M059J (cell line): ENCODE measurements around the gene KLHL29. TPM values are rescaled to one million over a fixed set of nuclear protein-coding genes. Genes with fewer than 3 reads are reported as not detected.

ENCODE experiments used
- DNase-seq: peaks from one replicate; pipeline ENCODE4 v3.0.0-alpha.2; 2012; ENCODE audit warnings: low read depth
- total RNA-seq: library from RNA; depleted of rRNA; stranded (reverse); fragments of >200 nt; shearing (Covaris generic); gene quantifications from 2 replicates; pipeline ENCODE4 v1.2.3, GENCODE V29; 2014

The KLHL29 gene
- total RNA-seq, 1 experiment from 2014 or later, result 0.67 TPM

- no peak for DNase-seq
Observed at GRCh38 chr2:23492921-23493320, 107.9 kb downstream of the KLHL29 start.

- no peak for DNase-seq
Observed at GRCh38 chr2:23493846-23494245, 108.9 kb downstream of the KLHL29 start.

GRCh38 chr2:23494286-23494685, 109.3 kb downstream of the KLHL29 start:
- no peak for DNase-seq

- DNase-seq, result no peak
Observed at GRCh38 chr2:23495661-23496114, 110.7 kb downstream of the KLHL29 start.

DNA sequence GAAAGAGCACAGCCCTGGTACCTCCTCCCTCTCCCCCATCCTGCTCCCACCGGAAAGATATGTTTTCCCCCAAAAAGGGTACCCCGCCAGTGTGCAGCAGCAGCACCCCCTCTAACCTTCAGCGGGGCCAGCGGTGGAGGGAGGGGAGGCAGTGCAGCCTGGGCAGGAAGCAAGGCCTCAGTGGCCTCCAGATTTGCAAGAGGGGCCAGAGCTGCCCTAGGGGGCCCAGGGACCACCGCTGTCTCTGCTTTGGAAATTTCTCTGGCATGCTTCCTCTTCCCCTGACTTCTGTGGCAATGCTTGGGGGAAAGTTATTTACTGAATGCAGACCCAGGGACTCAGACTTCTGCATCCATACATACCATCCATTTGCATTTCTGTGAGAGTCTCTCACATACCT, 111.5 kb downstream of the KLHL29 start:
- DNase-seq, result no peak

DNA sequence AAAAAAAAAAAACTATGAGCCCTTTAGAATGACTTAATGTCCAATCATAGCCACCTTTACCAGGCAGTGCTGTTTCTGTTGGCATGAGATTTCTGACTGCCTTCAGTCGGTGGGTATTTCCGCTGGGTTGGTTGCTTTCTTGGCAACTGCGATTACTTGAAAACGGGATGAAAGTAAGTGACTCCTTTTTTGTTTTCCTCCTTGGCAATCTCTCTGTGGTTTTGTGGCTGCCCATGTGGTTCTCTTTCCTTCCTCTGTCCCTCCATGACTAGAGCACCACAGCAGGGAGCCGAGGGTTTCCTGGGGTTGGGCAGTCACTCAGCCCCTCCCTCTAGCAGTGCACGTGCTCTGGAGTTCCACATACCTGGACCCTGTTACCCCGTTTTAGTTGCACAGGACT, 112.1 kb downstream of the KLHL29 start:
- peak; percentile 85 for DNase-seq

DNA sequence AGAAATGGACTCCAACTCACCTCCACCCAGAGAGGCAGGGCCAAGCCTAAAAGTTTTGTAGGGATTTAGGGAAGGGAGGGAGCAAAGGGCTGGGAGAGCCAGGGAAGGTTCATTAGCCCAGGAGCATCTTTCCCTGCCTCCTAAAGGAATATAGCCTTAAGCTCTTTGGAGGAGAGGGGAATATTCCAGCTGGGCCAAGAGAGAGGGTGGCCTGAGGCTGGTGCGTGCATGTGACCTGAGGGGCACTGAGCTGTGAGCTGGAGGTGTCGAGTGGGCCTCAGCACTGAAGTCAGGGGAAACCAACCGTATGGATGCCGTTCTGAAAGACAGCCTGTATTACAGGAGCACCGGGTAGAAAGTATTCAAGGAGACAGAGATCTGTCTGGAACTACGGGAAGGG, 112.6 kb downstream of the KLHL29 start:
- DNase-seq, result no peak

- no peak for DNase-seq
Observed at GRCh38 chr2:23498943-23499342, 114.0 kb downstream of the KLHL29 start.

DNA sequence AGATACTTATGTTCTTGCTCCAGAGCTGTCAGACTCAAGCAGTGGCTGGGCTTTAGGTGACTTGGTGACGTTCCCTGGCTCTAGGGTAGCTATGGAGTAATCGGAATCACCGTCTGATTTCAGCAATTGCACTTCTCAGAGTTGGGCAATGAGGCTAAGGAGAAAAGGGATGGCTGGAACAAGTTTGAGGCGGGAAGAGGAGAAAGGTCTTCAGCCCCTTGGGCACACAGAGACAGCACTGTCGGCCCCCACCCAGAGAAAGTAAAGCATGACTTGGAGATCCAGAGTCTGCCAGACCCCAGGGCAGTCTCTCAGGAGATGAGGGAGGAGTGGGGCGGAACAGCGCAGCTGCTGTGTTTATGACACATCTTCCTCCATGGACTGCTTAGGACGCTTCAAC, 114.5 kb downstream of the KLHL29 start:
- no peak for DNase-seq

DNA sequence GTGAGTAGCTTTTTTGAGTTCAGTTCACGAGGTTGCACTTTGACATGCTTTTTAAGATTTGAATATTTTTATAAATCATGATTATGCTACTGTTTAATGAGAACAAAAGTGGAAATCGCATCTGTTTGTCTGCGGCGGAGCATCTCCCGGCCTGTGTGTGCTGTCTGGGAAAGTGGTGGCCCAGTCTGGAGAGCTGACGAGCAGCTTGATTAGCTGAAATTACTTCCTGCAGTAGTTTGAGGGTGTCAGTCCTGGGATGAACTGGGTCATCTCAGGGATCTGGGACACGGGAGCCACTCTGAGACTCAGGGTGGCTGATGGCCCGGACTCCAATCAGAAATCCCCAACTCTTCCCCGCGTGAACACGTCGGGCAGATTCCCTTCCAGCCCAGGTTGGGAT, 115.9 kb downstream of the KLHL29 start:
- no peak for DNase-seq

GRCh38 chr2:23502096-23502495, 117.1 kb downstream of the KLHL29 start:
- DNase-seq, result no peak

DNA sequence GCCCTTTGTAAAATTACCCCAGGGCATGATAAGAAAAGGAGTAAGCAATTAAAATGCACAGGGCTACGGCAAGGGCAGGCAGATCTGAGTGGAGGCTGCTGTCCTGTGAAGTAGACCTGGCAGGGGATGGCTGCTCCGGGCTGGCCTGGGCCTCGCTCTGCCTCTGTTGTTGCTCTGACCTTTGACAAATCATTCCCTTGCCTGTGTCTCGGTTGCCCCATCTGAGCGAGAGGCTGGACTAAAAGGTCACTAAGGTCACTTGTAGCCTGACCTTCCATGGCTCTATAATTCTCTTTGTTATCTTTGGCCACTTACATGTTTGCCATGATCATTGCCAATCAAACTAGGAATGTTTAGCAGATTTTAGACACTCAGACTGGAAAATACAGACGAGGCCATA, 118.1 kb downstream of the KLHL29 start:
- no peak for DNase-seq

DNA sequence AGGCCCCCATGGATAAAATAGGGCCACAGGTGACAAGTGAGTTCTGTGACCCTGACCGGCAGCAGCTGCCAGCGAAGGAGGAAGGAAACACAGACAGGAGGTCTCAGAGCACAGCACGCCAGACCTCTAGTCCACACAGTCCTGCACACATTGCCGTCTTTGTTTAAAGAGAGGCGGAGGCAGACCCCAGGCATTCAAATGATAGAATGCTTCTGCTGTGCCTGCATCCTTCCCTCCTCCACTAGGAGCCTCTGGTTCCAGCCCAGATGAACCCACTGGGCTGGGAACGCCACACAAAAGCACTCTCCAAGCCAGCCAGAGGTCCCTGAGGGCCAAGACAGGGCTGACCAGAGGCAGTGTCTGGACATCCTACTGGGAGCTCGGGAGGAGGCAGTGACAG, 118.7 kb downstream of the KLHL29 start:
- no peak for DNase-seq

- DNase-seq, result no peak
Observed at GRCh38 chr2:23504591-23504990, 119.6 kb downstream of the KLHL29 start.

GRCh38 chr2:23505218-23505983, 120.4 kb downstream of the KLHL29 start:
- no peak for DNase-seq

DNA sequence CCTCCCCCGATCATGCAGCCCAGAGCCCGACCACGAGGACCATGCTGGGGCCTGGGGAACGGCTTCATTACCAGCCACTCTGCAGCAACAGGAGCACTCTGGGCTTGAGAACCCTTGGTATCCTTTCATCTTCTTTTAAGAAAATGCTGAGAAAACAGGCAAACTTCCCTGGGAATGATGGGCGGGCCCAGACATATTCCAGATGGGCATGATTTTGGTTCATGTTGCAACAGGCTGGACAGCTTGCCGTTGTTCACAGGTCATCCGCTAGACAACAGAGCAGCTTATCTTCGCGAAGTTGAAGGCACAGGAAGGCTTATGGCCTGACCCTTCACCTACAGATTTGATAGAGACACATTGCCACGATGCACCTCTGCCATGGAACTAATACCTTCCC, 121.0 kb downstream of the KLHL29 start:
- DNase-seq, result no peak

GRCh38 chr2:23506531-23507266, 121.7 kb downstream of the KLHL29 start:
- DNase-seq, result no peak

- DNase-seq, result no peak
Observed at GRCh38 chr2:23507267-23508065, 122.5 kb downstream of the KLHL29 start.

DNA sequence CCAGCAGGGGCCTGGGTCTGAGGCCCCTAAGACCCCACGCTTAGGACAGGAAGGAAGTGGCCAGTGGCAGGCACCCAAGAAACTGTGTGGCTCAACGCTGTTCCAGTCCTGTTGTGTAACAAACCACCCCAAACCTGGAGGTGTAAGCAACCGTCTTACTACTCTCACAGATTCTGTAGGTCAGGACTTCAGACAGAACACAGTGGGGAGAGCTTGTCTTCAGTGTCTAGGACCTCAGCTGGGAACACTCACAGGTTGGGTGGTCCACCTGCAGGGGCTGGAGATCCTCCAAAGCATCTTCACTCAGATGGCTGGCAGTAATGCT, 123.0 kb downstream of the KLHL29 start:
- DNase-seq, result no peak

DNA sequence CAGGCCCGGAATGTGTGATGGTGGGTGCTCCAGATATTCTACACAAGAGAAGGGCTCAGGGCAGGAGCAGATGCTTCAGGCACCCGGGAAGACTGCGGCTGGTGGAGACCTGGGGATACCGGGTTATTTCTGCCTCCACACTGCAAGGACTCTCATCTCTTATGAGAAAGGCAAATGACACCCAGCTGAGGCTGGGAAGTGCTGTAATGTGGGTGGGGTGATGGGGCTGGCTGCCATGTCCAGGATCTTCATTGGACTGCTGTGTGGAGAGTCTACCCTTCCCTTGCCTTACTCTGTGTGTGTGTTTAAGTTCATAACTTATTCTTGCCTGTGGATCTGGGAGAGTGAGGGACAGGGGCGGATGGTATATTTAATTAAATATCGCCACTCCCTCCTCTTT, 124.1 kb downstream of the KLHL29 start:
- DNase-seq, result no peak

GRCh38 chr2:23509596-23510292, 124.8 kb downstream of the KLHL29 start:
- DNase-seq, result no peak

DNA sequence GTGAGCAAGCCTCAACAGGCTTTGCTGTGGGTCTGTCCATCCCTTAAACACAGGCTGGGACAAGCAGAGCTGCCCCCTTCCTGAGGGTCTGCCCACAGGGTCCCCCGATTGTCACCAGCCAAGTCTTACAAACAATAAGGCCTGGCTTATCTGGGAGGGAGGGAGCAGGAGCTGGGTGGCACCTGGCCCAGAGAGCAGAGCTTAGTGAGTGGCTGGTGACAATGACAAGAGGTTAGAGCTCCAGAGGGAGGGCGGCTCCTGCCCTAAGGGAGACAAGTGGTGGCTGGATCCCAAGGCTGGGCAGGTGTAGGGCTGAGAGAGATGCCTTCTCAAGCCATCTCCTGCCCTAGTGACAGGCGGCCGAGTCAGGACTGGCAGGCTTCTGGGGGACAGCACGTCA, 125.5 kb downstream of the KLHL29 start:
- no peak for DNase-seq
